ENCODE results near the gene GAD2. TPM values are rescaled to one million over a fixed set of nuclear protein-coding genes. Genes with fewer than 3 reads are reported as not detected.

Gene GAD2
- total RNA-seq, 6 donors from 2014 or later: not detected

DNA sequence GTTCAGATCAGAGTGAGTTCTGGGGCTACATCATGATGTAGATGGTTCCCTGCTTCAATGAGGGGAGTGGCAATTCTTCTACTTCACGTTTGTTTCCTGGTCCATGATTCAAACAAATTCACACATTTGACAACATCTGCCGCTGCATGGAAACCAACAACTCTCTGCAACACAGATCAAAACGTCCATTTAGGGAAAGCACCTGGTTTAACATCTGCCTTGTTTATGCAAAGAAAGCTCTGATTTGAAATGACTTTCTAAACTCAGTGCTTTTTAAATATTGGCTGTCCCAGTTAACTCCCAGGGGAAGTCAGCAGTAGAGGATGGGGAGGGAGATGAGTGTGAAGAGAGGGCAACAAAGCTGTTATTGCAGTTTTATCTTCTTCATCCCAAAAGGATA, 93.8 kb downstream of the GAD2 start:
- DNase-seq (no peak), ATAC-seq (ENCODE audit: low FRiP score in 2 of 2) (no peak)
- Histone ChIP-seq H3K36me3 (no peaks in the 10 kb centered on the region), H3K4me1 (no peaks in the 10 kb centered on the region), H3K27me3 (no peaks in the 10 kb centered on the region), H3K27ac (no peak overlapping the region), H3K9me3 (no peaks in the 10 kb centered on the region), H3K4me3 (no peak overlapping the region)
- TF ChIP-seq, protein P1, sequence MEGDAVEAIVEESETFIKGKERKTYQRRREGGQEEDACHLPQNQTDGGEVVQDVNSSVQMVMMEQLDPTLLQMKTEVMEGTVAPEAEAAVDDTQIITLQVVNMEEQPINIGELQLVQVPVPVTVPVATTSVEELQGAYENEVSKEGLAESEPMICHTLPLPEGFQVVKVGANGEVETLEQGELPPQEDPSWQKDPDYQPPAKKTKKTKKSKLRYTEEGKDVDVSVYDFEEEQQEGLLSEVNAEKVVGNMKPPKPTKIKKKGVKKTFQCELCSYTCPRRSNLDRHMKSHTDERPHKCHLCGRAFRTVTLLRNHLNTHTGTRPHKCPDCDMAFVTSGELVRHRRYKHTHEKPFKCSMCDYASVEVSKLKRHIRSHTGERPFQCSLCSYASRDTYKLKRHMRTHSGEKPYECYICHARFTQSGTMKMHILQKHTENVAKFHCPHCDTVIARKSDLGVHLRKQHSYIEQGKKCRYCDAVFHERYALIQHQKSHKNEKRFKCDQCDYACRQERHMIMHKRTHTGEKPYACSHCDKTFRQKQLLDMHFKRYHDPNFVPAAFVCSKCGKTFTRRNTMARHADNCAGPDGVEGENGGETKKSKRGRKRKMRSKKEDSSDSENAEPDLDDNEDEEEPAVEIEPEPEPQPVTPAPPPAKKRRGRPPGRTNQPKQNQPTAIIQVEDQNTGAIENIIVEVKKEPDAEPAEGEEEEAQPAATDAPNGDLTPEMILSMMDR (IDR thresholded peaks at IDR 0.05): no peak
- TF ChIP-seq EP300 (IDR thresholded peaks at IDR 0.05): no peak
- no peak for TF ChIP-seq POLR2A (IDR thresholded peaks at IDR 0.05)
- no peak for TF ChIP-seq POLR2AphosphoS5 (IDR thresholded peaks at IDR 0.05)
- 30 to 39% methylated on average over 3 of the region's 3 CpGs for WGBS, 2 donors

DNA sequence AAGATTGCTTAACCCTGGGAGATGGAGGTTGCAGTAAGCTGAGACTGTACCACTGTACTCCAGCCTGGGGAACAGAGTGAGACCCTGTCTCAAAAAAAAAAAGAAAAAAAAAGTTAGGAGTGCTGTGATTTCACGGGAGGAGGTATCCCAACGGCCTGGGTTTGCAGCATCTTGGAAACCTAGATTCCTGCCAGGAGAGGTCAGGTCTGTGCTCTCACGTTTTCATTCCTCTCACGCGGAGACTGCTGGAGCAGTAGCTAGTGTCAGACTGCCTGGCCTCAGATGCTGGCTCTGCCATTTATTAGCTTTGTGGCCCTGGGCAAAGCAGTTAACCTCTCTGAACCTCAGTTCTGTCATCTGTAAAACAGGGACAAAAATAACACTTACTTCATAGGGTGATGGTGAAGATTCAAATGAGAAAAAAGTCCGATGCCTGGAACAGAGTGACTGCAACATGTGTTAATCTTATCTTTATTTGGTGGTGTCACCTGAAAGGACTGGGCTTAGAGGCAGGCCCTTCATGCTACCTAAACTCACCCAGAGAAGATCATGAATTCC, 94.9 kb downstream of the GAD2 start:
- Histone ChIP-seq H3K4me1 (no peaks in the 10 kb centered on the region), H3K36me3 (no peaks in the 10 kb centered on the region), H3K9me3 (no peaks in the 10 kb centered on the region), H3K4me3 (no peak overlapping the region), H3K27me3 (no peaks in the 10 kb centered on the region), H3K27ac (no peak overlapping the region)
- WGBS, 2 donors: 37 to 51% methylated on average over 6 of the region's 6 CpGs
- TF ChIP-seq, protein P1 (IDR thresholded peaks at IDR 0.05): no peak
- TF ChIP-seq EP300 (IDR thresholded peaks at IDR 0.05) (no peak), POLR2A (IDR thresholded peaks at IDR 0.05) (no peak), POLR2AphosphoS5 (IDR thresholded peaks at IDR 0.05) (no peak)
- DNase-seq (no peak), ATAC-seq (ENCODE audit: low FRiP score in 2 of 2) (no peak)

DNA sequence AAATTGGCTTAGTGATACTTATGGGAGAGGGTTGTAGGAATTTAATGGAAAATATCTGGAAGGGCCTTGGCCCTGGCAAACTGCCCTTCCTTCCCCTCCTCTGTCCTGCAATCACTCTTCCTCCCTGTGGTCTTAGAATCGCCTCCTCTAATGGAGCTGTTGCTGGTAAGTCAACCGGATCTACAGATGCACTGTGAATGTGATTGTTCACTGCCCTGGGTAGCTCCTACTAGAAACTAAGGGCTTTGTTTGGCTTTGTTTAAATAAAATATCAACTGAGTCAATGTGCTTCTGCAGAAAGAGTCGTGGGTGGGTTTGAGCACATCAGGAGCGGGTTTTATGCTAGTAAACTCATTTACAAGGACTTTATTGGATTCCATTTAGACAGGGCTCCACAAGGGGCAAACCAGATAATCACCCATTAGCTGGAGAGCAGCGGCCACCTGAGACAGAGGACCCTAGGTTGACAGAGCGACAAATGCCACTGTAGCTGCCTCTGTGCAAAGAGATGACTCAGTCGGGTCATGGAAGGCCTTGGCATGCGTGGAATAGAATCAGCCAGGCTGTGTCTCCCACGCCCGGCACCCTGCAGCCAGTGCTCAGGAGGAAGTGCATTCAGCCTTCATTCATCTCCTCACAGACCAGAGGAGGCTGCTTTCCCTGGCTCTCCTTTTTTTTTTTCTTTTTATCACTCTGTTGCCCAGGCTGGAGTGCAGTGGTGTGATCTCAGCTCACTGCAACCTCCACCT, 97.9 kb downstream of the GAD2 start:
- ATAC-seq (ENCODE audit: low FRiP score in 2 of 2): no peak
- no peaks in the 10 kb centered on the region for H3K27me3 ChIP-seq
- H3K4me1 ChIP-seq: no peaks in the 10 kb centered on the region
- no peaks in the 10 kb centered on the region for H3K9me3 ChIP-seq
- TF ChIP-seq, protein P1 (IDR thresholded peaks at IDR 0.05): no peak
- TF ChIP-seq POLR2AphosphoS5 (IDR thresholded peaks at IDR 0.05) (no peak), POLR2A (IDR thresholded peaks at IDR 0.05) (no peak), EP300 (IDR thresholded peaks at IDR 0.05) (no peak)
- no peaks in the 10 kb centered on the region for H3K36me3 ChIP-seq
- no peak overlapping the region for H3K27ac ChIP-seq
- peak in 1 of 2 donors; percentile 3 for DNase-seq
- 79 to 82% methylated on average over 9 to 10 of the region's 10 CpGs for WGBS, 2 donors
- H3K4me3 ChIP-seq: no peak overlapping the region

DNA sequence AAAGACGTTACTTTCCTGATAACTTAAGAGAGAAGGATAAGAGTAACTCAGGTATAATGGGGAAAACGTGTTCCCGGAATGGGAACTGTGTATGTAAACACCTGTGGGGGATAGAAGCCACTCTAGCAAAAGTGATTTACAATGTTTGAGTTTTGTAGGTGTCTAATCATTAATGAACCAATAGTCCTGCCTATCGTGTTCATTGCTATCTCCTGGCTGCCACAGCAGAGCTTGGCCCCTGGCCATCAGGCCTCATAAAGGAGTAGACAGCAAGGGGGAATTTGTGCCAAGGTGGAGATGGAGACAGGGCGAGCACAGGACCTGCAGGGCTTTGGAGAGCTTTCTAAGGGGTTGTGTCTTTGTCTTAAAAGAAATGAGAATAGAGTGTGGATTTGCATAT, 102.1 kb downstream of the GAD2 start:
- Histone ChIP-seq H3K4me3 (no peak overlapping the region), H3K27me3 (no peaks in the 10 kb centered on the region), H3K9me3 (no peaks in the 10 kb centered on the region), H3K27ac (no peak overlapping the region), H3K36me3 (no peaks in the 10 kb centered on the region), H3K4me1 (no peaks in the 10 kb centered on the region)
- no peak for ATAC-seq (ENCODE audit: low FRiP score in 2 of 2)
- TF ChIP-seq EP300 (IDR thresholded peaks at IDR 0.05) (no peak), POLR2A (IDR thresholded peaks at IDR 0.05) (no peak), POLR2AphosphoS5 (IDR thresholded peaks at IDR 0.05) (no peak)
- TF ChIP-seq, protein P1 (IDR thresholded peaks at IDR 0.05): no peak
- DNase-seq: no peak
- WGBS, 2 donors: 41 to 53% methylated on average over 5 of the region's 5 CpGs

DNA sequence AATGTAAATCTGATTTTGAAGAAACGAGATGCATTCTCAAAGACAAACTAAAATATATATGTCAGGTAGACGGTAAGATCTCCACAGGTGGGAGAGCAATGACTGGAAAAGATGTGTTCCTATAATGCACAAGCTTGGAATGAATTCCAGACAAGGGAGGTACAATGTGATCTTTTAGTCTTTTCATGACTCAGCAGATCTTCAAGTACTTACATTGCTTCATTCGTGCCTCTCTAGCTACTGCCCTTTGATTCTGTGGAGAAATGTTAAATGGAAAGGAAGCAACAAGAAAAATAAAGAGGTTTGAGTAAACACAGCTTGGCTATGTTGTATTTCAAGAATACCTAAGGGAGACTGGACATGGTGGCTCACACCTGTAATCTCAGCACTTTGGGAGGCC, 106.6 kb downstream of the GAD2 start:
- Histone ChIP-seq H3K27me3 (no peaks in the 10 kb centered on the region), H3K4me3 (no peak overlapping the region), H3K27ac (no peak overlapping the region), H3K4me1 (no peaks in the 10 kb centered on the region), H3K36me3 (no peaks in the 10 kb centered on the region), H3K9me3 (no peaks in the 10 kb centered on the region)
- DNase-seq (no peak), ATAC-seq (ENCODE audit: low FRiP score in 2 of 2) (no peak)
- WGBS, 2 donors: 72 to 73% methylated on average over 3 of the region's 3 CpGs
- TF ChIP-seq, protein P1 (IDR thresholded peaks at IDR 0.05): no peak
- TF ChIP-seq POLR2A (IDR thresholded peaks at IDR 0.05): no peak
- TF ChIP-seq POLR2AphosphoS5 (IDR thresholded peaks at IDR 0.05): no peak
- no peak for TF ChIP-seq EP300 (IDR thresholded peaks at IDR 0.05)
